PFSK-1 (cell line): Measurements from ENCODE around the gene N4BP2.

ENCODE experiments used
- FOXP2 ChIP-seq: optimal IDR thresholded peaks from 2 replicates; pipeline ENCODE3; 2011; ENCODE audit warnings: borderline replicate concordance, control low read depth, inconsistent platforms; ENCODE audit not compliant: insufficient read depth; ENCODE audit errors: extremely low read length, extremely low read depth
- POLR2AphosphoS5 ChIP-seq: IDR thresholded peaks from 2 replicates; pipeline ENCODE4 v1.6.1; 2012; ENCODE audit warnings: low read depth, mild to moderate bottlenecking, control low read depth, low read length, moderate library complexity
- SIN3A ChIP-seq: IDR thresholded peaks from 2 replicates; pipeline ENCODE4 v1.6.1; 2012; ENCODE audit warnings: mild to moderate bottlenecking, low read length, moderate library complexity, borderline replicate concordance; ENCODE audit not compliant: insufficient read depth
- TAF1 ChIP-seq: IDR thresholded peaks from 2 replicates; pipeline ENCODE4 v1.6.1; 2012; ENCODE audit warnings: low read length, control low read depth, borderline replicate concordance; ENCODE audit not compliant: insufficient read depth
- TF ChIP-seq, protein P1 (sequence below), 2 experiments: IDR thresholded peaks; 2 replicates each; pipeline versions ENCODE4 v1.6.1 to v1.8.0; 2011 to 2012; ENCODE audit warnings: low read depth in 2 of 2, low read length in 2 of 2, control low read depth in 1 of 2, inconsistent platforms in 1 of 2, mild to moderate bottlenecking in 1 of 2, moderate library complexity in 1 of 2; ENCODE audit not compliant: insufficient read depth in 1 of 2

N4BP2 gene

DNA sequence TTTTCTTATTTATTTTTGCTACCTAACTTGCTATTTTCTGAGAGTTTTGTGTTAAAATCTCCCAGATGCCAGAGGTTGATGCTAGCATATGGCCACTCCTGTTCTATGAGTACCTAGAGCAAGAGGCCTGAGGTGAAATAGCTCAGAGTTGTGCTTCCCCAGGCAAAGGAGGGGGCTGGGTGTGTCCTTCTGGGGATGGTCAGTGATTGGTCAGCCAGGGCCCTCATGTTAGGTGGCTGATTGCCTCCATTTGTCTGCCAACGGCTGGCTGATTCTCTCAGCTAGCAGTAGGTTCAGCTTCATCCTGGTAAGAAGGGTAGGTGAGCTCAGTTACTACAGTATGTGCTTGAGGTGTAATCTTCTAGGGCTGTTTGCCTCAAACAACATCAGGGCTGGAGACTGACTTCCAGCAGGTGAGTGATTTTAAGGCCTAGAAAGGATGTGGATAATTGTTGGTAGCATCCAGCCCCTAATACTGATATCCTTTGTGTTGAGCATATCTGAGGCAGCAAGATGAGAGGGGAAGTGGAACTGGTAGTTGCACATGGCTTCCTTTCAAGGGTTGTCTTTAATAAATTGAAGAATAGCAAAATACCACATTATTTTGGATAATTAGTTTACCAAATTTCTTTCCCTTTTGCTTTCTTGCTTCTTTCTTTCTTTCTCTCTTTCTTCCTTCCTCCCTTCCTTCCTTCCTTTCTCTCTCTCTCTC lies 77.7 kb downstream of the N4BP2 start:
- TF ChIP-seq FOXP2 (no peak), SIN3A (no peak), POLR2AphosphoS5 (no peak), TAF1 (no peak)
- TF ChIP-seq, protein P1, sequence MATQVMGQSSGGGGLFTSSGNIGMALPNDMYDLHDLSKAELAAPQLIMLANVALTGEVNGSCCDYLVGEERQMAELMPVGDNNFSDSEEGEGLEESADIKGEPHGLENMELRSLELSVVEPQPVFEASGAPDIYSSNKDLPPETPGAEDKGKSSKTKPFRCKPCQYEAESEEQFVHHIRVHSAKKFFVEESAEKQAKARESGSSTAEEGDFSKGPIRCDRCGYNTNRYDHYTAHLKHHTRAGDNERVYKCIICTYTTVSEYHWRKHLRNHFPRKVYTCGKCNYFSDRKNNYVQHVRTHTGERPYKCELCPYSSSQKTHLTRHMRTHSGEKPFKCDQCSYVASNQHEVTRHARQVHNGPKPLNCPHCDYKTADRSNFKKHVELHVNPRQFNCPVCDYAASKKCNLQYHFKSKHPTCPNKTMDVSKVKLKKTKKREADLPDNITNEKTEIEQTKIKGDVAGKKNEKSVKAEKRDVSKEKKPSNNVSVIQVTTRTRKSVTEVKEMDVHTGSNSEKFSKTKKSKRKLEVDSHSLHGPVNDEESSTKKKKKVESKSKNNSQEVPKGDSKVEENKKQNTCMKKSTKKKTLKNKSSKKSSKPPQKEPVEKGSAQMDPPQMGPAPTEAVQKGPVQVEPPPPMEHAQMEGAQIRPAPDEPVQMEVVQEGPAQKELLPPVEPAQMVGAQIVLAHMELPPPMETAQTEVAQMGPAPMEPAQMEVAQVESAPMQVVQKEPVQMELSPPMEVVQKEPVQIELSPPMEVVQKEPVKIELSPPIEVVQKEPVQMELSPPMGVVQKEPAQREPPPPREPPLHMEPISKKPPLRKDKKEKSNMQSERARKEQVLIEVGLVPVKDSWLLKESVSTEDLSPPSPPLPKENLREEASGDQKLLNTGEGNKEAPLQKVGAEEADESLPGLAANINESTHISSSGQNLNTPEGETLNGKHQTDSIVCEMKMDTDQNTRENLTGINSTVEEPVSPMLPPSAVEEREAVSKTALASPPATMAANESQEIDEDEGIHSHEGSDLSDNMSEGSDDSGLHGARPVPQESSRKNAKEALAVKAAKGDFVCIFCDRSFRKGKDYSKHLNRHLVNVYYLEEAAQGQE (IDR thresholded peaks at IDR 0.05; ENCODE audit: insufficient read depth in 1 of 2, low read depth in 2 of 2, low read length in 2 of 2), result no peak

DNA sequence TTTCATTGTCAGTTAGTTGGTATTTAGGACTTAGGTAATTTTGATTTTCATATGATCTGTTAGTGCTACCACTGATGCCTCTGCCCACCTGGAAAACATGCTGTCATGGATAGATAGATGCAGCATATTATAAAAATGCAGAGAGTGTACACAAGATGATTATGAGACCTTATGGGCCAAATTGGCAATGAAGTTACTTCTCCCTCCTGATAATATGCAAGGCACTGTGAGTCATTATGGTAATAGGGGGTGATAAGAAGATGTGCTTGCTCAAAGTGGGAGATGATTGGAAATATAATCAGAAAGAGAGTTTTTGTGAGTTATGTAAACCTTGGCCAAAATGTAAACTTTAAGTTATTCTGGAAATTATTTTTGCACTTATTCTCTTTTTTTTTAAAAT lies 83.5 kb downstream of the N4BP2 start:
- TF ChIP-seq TAF1 (no peak), FOXP2 (no peak), POLR2AphosphoS5 (no peak), SIN3A (no peak)
- TF ChIP-seq, protein P1 (IDR thresholded peaks at IDR 0.05; ENCODE audit: insufficient read depth in 1 of 2, low read depth in 2 of 2, low read length in 2 of 2), result no peak

DNA sequence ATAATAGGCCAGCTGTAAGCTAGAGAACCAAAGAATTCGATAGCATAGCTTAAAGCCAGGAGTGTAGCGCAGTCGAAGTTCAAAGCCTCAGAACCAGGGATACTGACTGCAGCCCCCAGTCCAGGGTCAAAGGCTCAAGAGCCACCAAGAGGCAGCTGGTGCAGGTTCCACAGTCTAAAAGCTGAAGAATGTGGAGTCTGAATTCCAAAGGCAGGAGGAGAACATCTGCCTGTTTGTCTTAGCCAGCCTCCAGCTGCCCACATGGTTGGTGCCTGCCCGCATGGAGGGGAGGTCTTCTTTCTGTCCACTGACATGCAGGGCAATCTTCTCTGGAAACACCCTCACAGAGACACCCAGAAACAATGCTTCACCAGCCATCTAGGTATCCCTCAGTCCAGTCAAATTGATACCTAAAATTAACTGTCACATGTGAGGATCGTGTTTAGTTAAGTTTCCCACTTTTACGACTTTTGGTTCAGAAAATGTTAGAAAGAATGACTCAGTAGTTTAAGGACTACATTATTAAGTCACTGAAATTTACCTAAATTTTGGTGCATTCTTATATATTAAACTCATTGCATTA lies 87.4 kb downstream of the N4BP2 start:
- TF ChIP-seq POLR2AphosphoS5 (no peak), FOXP2 (no peak), TAF1 (no peak), SIN3A (no peak)
- TF ChIP-seq, protein P1 (IDR thresholded peaks at IDR 0.05; ENCODE audit: insufficient read depth in 1 of 2, low read depth in 2 of 2, low read length in 2 of 2), result no peak

DNA sequence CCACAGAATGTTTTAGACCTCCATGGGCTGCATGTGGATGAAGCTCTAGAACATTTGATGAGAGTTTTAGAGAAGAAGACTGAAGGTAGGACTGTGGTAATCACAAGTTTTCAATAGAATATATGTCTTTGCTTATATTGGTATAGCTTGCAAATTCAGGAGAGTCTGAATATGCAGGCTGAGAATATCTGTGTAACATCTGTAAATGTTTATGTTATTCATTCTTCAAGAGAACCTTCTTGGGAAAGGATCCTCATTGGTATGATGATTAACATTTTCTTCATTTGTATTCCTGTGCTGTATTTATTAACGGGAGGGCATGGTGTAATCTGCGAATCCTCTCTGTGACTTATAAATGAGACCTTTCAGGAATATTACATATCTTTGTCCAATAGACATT lies 88.1 kb downstream of the N4BP2 start:
- TF ChIP-seq, protein P1 (IDR thresholded peaks at IDR 0.05; ENCODE audit: insufficient read depth in 1 of 2, low read depth in 2 of 2, low read length in 2 of 2), result no peak
- TF ChIP-seq SIN3A, result no peak
- no peak for TF ChIP-seq TAF1
- no peak for TF ChIP-seq FOXP2
- no peak for TF ChIP-seq POLR2AphosphoS5
